Measurements from ENCODE around the gene SLC51B.
"Not testable (repeated sequence)": the region's sequence is repeated elsewhere in the genome, so short reads cannot be mapped to it uniquely, and the experiment has no call there.

Gene SLC51B

GRCh38 chr15:65044724-65045481 is at the start of gene SLC51B:
SLC51B (plus strand) TSS chr15:65045387; CDS start chr15:65050005, 4,618 bp downstream.
- DNase-seq (ENCODE audit: low spot score), result no peak

DNA sequence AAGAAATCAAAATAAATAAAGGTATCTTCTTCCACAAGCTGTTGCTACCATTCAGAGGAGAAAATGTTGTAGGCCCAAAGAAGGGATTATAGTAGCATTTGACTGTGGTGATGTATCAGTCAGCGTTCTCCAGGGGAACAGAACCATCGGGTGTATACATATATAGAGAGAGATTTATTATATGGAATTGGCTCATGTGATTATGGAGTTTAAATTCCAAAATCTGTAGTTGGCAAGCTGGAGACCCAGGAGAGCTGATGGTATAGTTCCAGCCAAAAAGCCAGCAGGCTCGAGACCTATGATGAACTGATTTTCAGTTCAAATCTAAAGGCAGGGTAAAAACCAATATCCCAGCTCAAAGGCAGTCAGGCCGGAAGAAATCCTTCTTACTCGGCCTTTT is 48.1 kb upstream of the SLC51B start:
- no peak for DNase-seq (ENCODE audit: low spot score)

- DNase-seq (ENCODE audit: low spot score), result no peak
Observed at GRCh38 chr15:64997745-64998375, 47.3 kb upstream of the SLC51B start.

- no peak for DNase-seq (ENCODE audit: low spot score)
Observed at GRCh38 chr15:65004993-65005392, 40.2 kb upstream of the SLC51B start.

- no peak for DNase-seq (ENCODE audit: low spot score)
Observed at GRCh38 chr15:65006876-65007275, 38.3 kb upstream of the SLC51B start.

- DNase-seq (ENCODE audit: low spot score), result peak; percentile 26
Observed at GRCh38 chr15:65008983-65009382, 36.2 kb upstream of the SLC51B start.

DNA sequence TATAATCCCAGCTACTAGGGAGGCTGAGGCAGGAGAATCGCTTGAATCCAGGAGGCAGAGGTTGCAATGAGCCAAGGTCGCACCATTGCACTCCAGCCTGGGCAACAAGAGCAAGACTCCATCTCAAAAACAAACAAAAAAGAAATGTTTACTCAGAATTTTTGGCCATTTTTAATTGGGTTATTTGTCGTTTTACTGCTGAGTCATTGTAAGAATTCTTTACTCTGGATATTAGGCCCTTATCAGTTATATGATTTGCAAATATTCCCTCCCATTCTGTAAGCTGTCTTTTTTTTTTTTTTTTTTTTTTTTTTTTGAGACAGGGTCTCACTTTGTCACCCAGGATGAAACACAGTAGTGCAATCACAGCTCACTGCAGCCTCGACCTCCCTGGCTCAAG is 34.0 kb upstream of the SLC51B start:
- not testable (repeated sequence) for DNase-seq (ENCODE audit: low spot score)

GRCh38 chr15:65020419-65020818 is 24.8 kb upstream of the SLC51B start:
- DNase-seq (ENCODE audit: low spot score), result no peak

- DNase-seq (ENCODE audit: low spot score), result no peak
Observed at GRCh38 chr15:65021488-65021887, 23.7 kb upstream of the SLC51B start.

- DNase-seq (ENCODE audit: low spot score), result no peak
Observed at GRCh38 chr15:65026756-65027155, 18.4 kb upstream of the SLC51B start.

DNA sequence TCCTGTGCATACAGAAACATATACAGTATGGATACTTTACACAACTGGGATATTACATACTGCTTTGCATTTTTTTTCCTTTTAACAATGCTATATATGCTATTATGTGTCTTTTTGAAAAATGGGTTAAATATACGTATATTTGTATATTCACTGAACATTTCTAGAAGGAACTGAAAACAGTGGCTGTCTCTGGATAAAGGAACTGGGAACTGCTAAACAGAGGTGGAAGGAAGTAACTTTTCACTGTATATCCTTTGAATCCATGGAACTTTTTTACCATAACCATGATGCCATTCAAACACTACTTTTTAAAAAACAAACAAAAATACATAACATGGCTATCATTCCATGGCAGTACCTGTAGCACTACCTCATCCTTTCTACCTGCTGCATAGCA is 17.6 kb upstream of the SLC51B start:
- DNase-seq (ENCODE audit: low spot score), result no peak

GRCh38 chr15:65028338-65028737 is 16.8 kb upstream of the SLC51B start:
- DNase-seq (ENCODE audit: low spot score), result no peak

DNA sequence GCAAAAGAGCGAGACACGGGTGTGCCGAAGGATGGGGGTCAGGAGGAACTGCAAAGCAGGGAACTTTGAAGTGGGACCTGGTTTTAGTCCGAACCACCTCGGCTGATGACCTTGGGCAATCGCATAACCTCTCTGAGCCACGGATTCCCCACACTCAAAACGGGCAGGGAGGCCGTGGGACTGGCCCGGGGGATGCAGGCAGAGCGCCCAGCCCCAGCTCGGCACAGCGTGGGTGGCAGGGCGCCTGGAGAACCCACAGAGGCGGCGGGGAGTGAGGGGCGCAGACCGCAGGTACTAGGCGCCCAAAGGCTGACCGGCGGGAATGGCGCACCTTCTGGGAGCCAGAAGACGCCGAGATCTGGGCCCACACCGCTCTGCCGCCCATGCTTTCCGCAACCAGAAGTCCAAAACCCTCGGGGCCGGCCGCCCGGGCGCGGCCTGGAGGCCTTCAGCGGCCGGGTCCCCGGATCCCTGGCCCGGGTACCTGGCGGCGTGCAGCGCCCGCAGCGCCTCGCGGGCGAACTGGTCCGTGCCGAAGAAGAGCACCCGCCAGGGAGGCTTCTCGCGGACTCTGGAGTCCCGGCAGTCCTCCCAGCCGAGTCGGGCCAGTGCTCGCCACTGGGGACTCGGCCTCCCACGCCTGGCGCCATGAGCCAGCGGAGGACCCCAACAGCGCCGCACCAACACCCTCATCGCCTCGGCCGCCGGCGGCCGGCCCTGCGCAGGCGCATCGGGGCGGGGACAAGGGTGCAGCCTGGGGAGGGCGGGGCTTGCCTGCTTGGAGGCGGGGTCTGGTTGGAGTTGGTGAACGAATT is 16.1 kb upstream of the SLC51B start, which contains the start of gene MTFMT:
MTFMT (minus strand) TSS at position 719 of the 815 bp plus-strand sequence; CDS start at position 693, 26 bp downstream.
- DNase-seq (ENCODE audit: low spot score), result peak; percentile 100

DNA sequence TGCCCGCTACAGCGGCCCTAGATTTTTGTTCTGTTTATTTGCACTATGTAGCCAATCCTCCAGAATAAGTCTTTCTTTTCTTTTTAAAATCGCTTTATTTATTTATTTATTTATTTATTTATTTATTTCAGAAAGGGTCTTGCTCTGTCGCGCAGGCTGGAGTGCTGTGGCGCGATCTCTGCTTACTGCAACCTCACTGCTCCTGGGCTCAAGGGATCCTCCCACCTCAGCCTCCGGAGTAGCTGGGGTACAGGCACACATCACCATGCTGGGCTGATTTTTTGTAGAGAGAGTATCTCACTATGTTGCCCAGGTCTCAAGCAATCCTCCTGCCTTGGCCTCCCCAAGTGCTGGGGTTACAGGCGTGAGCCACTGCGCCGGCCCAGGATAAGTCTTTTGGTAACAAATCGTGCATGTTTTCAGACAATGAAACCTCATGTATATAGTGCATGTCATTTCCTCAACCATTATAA is 15.4 kb upstream of the SLC51B start:
- DNase-seq (ENCODE audit: low spot score), result no peak

GRCh38 chr15:65032801-65033537 is 12.2 kb upstream of the SLC51B start:
- peak; percentile 73 for DNase-seq (ENCODE audit: low spot score)

DNA sequence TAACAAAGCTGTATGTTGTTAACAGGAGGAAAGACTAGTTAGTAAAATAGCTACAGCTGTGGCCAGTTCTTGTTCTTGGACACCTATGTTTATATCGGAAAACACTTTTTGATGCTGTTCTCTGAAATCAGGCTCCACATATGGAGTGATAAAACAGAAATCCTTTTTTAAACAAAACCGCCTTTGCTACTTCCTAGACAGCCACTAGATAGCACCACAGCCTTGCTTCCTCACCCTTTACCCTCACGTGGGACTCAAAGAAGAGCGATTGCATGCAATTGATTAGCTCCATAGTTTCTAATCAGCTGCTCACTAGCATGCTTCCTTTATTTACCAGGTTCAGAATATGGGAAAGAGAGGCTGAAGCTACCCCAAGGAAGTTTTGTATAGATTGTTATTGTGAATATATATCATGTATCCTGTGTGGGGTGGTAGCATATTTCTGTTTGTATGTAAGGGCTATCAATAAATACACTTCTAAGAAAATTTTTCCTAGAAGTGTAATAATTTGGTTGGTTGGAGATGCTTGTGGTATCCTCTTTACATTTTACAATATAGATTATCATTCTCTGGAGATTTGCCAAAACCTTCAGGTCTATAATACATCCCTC is 11.4 kb upstream of the SLC51B start:
- peak; percentile 50 for DNase-seq (ENCODE audit: low spot score)

GRCh38 chr15:65034719-65035118 is 10.5 kb upstream of the SLC51B start:
- no peak for DNase-seq (ENCODE audit: low spot score)

DNA sequence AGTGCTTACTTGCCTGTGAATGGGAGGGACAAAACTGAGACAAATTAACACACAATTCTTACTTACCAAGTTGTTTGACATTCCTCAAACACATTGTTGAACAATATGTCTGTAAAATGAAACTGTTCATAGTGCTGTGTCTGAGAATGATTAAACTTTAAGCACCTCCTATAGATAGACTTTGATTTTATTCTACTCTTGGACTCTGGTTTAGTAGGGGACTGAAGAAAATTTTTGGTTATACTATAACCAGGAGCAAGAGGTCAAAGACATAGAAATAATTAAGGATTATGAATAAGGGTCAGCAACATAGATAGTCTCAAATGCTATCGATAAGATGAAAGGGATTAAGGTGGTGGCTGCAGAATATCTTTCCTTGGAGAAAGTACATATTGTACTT is 7.9 kb upstream of the SLC51B start:
- DNase-seq (ENCODE audit: low spot score), result no peak

DNA sequence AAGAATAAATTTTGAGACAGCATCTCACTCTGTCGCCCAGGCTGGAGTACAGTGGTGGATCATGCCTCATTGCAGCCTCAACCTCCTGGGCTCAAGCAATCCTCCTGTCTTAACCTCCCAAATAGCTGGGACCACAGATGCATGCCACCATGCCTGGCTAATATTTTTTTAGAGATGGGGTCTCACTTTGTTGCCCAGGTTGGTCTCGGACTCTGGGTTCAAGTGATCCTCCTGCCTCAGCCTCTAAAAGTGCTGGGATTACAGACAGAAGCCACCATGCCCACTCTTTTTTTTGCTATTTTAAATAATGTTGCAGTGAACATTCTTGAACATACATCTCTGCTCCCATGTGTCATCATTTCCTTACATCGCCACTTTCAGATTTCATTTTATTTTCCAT is 6.8 kb upstream of the SLC51B start:
- DNase-seq (ENCODE audit: low spot score), result no peak

GRCh38 chr15:65038836-65039235 is 6.4 kb upstream of the SLC51B start:
- DNase-seq (ENCODE audit: low spot score), result no peak

- DNase-seq (ENCODE audit: low spot score), result no peak
Observed at GRCh38 chr15:65040461-65040860, 4.7 kb upstream of the SLC51B start.
